GM12878 (cell line): ENCODE results near the gene N4BP2L1. TPM values are rescaled to one million over a fixed set of nuclear protein-coding genes. Genes with fewer than 3 reads are reported as not detected.
"Not testable (repeated sequence)": the region's sequence is repeated elsewhere in the genome, so short reads cannot be mapped to it uniquely, and the experiment has no call there.

ENCODE experiments used
- ATAC-seq: fragments of 200-7000 bp; cut with Tn5 transposase; 3 replicates; pipeline ENCODE4 v1.9.1; 2020; ENCODE audit warnings: mild to moderate bottlenecking, moderate library complexity
- BruUV-seq: library from RNA; stranded (reverse); fragments of 400-500 nt; replicated peaks from 2 replicates; lab custom pipeline; 2021; lab: Mats Ljungman, UMichigan
- CTCF ChIA-PET: fragments of 300-600 bp; sonication (Branson Sonifier 250); formaldehyde crosslinking; extraction: SDS; loops from one replicate; lab custom pipeline; 2021; ENCODE audit warnings: inconsistent platforms; lab: Yijun Ruan, JAX
- POLR2A ChIA-PET: fragments of 350-600 bp; formaldehyde crosslinking; extraction: SDS; loops from one replicate; lab custom pipeline; 2021; ENCODE audit warnings: inconsistent platforms; lab: Charles Lee
- RAD21 ChIA-PET: fragments of 300-600 bp; sonication (Branson Sonifier 250); formaldehyde crosslinking; loops from one replicate; lab custom pipeline; 2023; ENCODE audit warnings: antibody characterized with exemption; ENCODE audit not compliant: unreplicated experiment; lab: Charles Lee
- SMC1A ChIA-PET: fragments of 300-600 bp; sonication (Branson Sonifier 250); formaldehyde crosslinking; loops from one replicate; lab custom pipeline; 2023; ENCODE audit not compliant: unreplicated experiment, uncharacterized antibody; lab: Charles Lee
- DNase-seq: peaks from one replicate; pipeline ENCODE4 v3.0.0-alpha.2; 2011; ENCODE audit warnings: low read depth, low spot score
- FAIRE-seq: peaks from 3 replicates; lab custom pipeline; 2011; peaks lifted over from hg19 to GRCh38; lab: Jason Lieb, UNC
- H2AFZ ChIP-seq: 2 replicates; pipeline ENCODE4 v1.6.0; 2011; ENCODE audit warnings: low read depth, low read length, control low read depth; ENCODE audit not compliant: control insufficient read depth
- H3K27ac ChIP-seq: 2 replicates; pipeline ENCODE4 v1.5.1; 2011; ENCODE audit warnings: control low read depth; ENCODE audit not compliant: control insufficient read depth, insufficient read depth
- H3K27me3 ChIP-seq, 2 experiments: replicated peaks in 1 of 2; 2 replicates each; pipeline versions ENCODE4 v1.6.0 to v1.6.1; 2011; ENCODE audit warnings: low read length in 1 of 2; ENCODE audit not compliant: control insufficient read depth in 2 of 2, insufficient read depth in 2 of 2
- H3K36me3 ChIP-seq, 2 experiments: 2 replicates each; pipeline ENCODE4 v1.5.1; 2011; ENCODE audit warnings: low read length in 1 of 2; ENCODE audit not compliant: control insufficient read depth in 2 of 2, insufficient read depth in 2 of 2
- H3K4me1 ChIP-seq: 2 replicates; pipeline ENCODE4 v1.6.1; 2011; ENCODE audit warnings: mild to moderate bottlenecking, low read length, moderate library complexity, mixed read lengths; ENCODE audit not compliant: control insufficient read depth, insufficient read depth
- H3K4me2 ChIP-seq: 2 replicates; pipeline ENCODE4 v1.6.0; 2011; ENCODE audit warnings: control low read depth; ENCODE audit not compliant: control insufficient read depth, insufficient read depth
- H3K4me3 ChIP-seq: fragments of 200-600 bp; sonication (generic); 2 replicates; pipeline ENCODE4 v1.5.1; 2016
- H3K79me2 ChIP-seq: 2 replicates; pipeline ENCODE4 v1.6.0; 2011; ENCODE audit warnings: low read length; ENCODE audit not compliant: control insufficient read depth, insufficient read depth
- H3K9ac ChIP-seq: 2 replicates; pipeline ENCODE4 v1.8.0; 2011; ENCODE audit warnings: low read length, control low read depth, mixed read lengths; ENCODE audit not compliant: control insufficient read depth, insufficient read depth
- H3K9me3 ChIP-seq: replicated peaks from 3 replicates; pipeline ENCODE4 v1.5.1; 2011; ENCODE audit warnings: mild to moderate bottlenecking, low read length; ENCODE audit not compliant: control insufficient read depth, insufficient read depth
- H4K20me1 ChIP-seq: 2 replicates; pipeline ENCODE4 v1.6.0; 2011; ENCODE audit not compliant: control insufficient read depth, insufficient read depth
- ATF7 ChIP-seq: fragments of 450-650 bp; IDR thresholded peaks from 2 replicates; pipeline ENCODE4 v1.6.1; 2016; ENCODE audit warnings: low read depth, mild to moderate bottlenecking
- CHD2 ChIP-seq: IDR thresholded peaks from 2 replicates; pipeline ENCODE4 v1.6.1; 2011; ENCODE audit warnings: low read depth, low read length, improper control_type of control experiment, borderline replicate concordance
- HSF1 ChIP-seq: fragments of 150-350 bp; IDR thresholded peaks from 2 replicates; pipeline ENCODE4 v1.6.1; 2014; ENCODE audit warnings: mild to moderate bottlenecking, low read depth, low read length
- IRF4 ChIP-seq: IDR thresholded peaks from 2 replicates; pipeline ENCODE4 v1.6.1; 2011; ENCODE audit warnings: low read depth, low read length
- JUND ChIP-seq: IDR thresholded peaks from 2 replicates; pipeline ENCODE4 v1.6.1; 2012; ENCODE audit warnings: low read depth, mild to moderate bottlenecking, low read length, improper control_type of control experiment, moderate library complexity
- KDM1A ChIP-seq: fragments of 200-600 bp; sonication (generic); IDR thresholded peaks from 2 replicates; pipeline ENCODE4 v1.6.1; 2016; ENCODE audit warnings: borderline replicate concordance
- KLF5 ChIP-seq: fragments of 450-650 bp; IDR thresholded peaks from 2 replicates; pipeline ENCODE4 v1.6.1; 2014; ENCODE audit warnings: mild to moderate bottlenecking; ENCODE audit not compliant: partially characterized antibody
- NFIC ChIP-seq: IDR thresholded peaks from 2 replicates; pipeline ENCODE4 v1.6.1; 2012; ENCODE audit warnings: low read depth, mild to moderate bottlenecking, inconsistent platforms, low read length, moderate library complexity
- NRF1 ChIP-seq: conservative IDR thresholded peaks from 2 replicates; pipeline ENCODE4 v1.6.1; 2011; ENCODE audit warnings: mild to moderate bottlenecking, low read depth, low read length, improper control_type of control experiment
- RAD51 ChIP-seq: fragments of 450-650 bp; IDR thresholded peaks from 2 replicates; pipeline ENCODE4 v1.6.1; 2016; ENCODE audit warnings: moderate library complexity, mild to moderate bottlenecking, inconsistent platforms
- RB1 ChIP-seq: fragments of 450-650 bp; formaldehyde crosslinking; IDR thresholded peaks from 2 replicates; pipeline ENCODE4 v1.6.1; 2017; ENCODE audit warnings: mild to moderate bottlenecking, borderline replicate concordance
- RUNX3 ChIP-seq: IDR thresholded peaks from 2 replicates; pipeline ENCODE4 v1.6.1; 2012; ENCODE audit warnings: low read length, inconsistent platforms
- SMAD1 ChIP-seq: fragments of 450-650 bp; IDR thresholded peaks from 2 replicates; pipeline ENCODE4 v1.6.1; 2018; ENCODE audit warnings: mild to moderate bottlenecking, low read depth; ENCODE audit not compliant: partially characterized antibody
- SREBF1 ChIP-seq: IDR thresholded peaks from 2 replicates; pipeline ENCODE4 v1.6.1; 2012; ENCODE audit warnings: mild to moderate bottlenecking, low read length
- SUPT20H ChIP-seq: IDR thresholded peaks from 2 replicates; pipeline ENCODE4 v1.6.1; 2011; ENCODE audit warnings: low read depth, mild to moderate bottlenecking, low read length, moderate library complexity, borderline replicate concordance; ENCODE audit not compliant: control insufficient read depth
- TCF12 ChIP-seq: IDR thresholded peaks from 2 replicates; pipeline ENCODE4 v1.6.1; 2011; ENCODE audit warnings: low read depth, mild to moderate bottlenecking, low read length
- WRNIP1 ChIP-seq: IDR thresholded peaks from 2 replicates; pipeline ENCODE4 v1.6.1; 2011; ENCODE audit warnings: low read depth, low read length, improper control_type of control experiment, borderline replicate concordance
- YBX1 ChIP-seq: fragments of 450-650 bp; IDR thresholded peaks from 2 replicates; pipeline ENCODE4 v1.6.1; 2016; ENCODE audit warnings: antibody characterized with exemption
- ZBED1 ChIP-seq: IDR thresholded peaks from 2 replicates; pipeline ENCODE4 v1.6.1; 2016; ENCODE audit warnings: borderline replicate concordance
- WGBS: methylation state at CpG from one replicate; pipeline ENCODE4 v1.1.6; 2016; ENCODE audit warnings: low lambda C conversion rate; ENCODE audit not compliant: insufficient replicate concordance, insufficient coverage; ENCODE audit errors: missing lambda C conversion rate; 5-methylcytosine and 5-hydroxymethylcytosine counted together
- in situ Hi-C: fragments of 300-500 bp; cut with MboI; formaldehyde crosslinking; loops from 9 replicates; pipeline ENCODE4 v1.14.3; 2018; ENCODE audit warnings: mixed read lengths
- intact Hi-C: fragments of 100-400 bp; cut with micrococcal nuclease; formaldehyde crosslinking; loops from one replicate; pipeline ENCODE4 v1.14.2; 2022; ENCODE audit not compliant: unreplicated experiment
- polyA plus RNA-seq, 11 experiments: library from polyadenylated mRNA; depleted of rRNA in 4 of 11; unstranded in 6 of 11; stranded (reverse) in 5 of 11; fragments of >200 nt; fragmentation: Nextera tagmentation in 4 of 11; fragmentation: Illumina TruSeq in 1 of 11; extraction: Ambion mirVana in 4 of 11; extraction: Trizol in 1 of 11; gene quantifications; 1 replicate in 1 of 11; 2 replicates in 10 of 11; pipeline versions ENCODE4 v1.2.1 to v1.2.3, GENCODE V29; 2011 to 2016; ENCODE audit warnings: inconsistent platforms in 2 of 11, missing spikeins in 2 of 11, low read depth in 1 of 11
- total RNA-seq, 4 experiments: library from RNA; depleted of rRNA in 3 of 4; stranded (reverse); fragments of >200 nt in 3 of 4; fragmentation: Illumina TruSeq in 1 of 4; extraction: Trizol in 1 of 4; gene quantifications; 2 replicates each; pipeline versions ENCODE4 v1.2.1 to v1.2.3, GENCODE V29; 2013 to 2021
- TF ChIP-seq, protein P1 (sequence below): IDR thresholded peaks from 2 replicates; pipeline ENCODE4 v1.6.1; 2011; ENCODE audit warnings: borderline replicate concordance, low read depth, mild to moderate bottlenecking, moderate library complexity, mixed read lengths, low read length; ENCODE audit not compliant: insufficient read depth; ENCODE audit errors: extremely low read length

Gene N4BP2L1
- total and polyA plus RNA-seq, 10 of the 15 experiments (the other 5 are each of a cell fraction or from before 2014, with no cell fraction given) = 3.3 to 42.5 (median 16.2) TPM

DNA sequence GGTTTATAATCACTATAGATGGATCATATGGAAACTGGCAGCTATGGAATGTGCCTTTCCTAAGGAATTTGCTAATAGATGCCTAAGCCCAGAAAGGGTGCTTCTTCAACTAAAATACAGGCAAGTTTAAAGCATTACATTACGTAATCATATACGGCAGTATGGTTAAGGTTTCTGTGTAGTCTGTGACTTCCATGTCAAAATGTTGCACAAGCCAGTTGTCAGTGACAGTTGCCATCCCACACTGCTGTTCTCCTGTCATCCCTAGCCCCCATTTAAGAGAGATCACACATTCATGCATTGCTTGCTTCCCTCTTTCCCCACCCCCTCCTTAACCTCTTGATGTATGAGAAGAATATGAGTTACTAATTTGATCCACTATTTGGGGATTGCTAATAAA is 65.4 kb downstream of the N4BP2L1 start:
- no peak for TF ChIP-seq KLF5
- no peak for TF ChIP-seq ZBED1
- no peak for TF ChIP-seq YBX1
- TF ChIP-seq SUPT20H = no peak
- TF ChIP-seq HSF1 = no peak
- TF ChIP-seq TCF12 = no peak
- no peak for TF ChIP-seq SREBF1
- TF ChIP-seq, protein P1, sequence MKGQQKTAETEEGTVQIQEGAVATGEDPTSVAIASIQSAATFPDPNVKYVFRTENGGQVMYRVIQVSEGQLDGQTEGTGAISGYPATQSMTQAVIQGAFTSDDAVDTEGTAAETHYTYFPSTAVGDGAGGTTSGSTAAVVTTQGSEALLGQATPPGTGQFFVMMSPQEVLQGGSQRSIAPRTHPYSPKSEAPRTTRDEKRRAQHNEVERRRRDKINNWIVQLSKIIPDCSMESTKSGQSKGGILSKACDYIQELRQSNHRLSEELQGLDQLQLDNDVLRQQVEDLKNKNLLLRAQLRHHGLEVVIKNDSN = no peak
- TF ChIP-seq SMAD1 = no peak
- no peak for TF ChIP-seq KDM1A
- TF ChIP-seq RAD51 = no peak
- TF ChIP-seq WRNIP1 = no peak
- no peak for TF ChIP-seq RB1
- no peak for TF ChIP-seq JUND
- no peak for TF ChIP-seq NRF1
- no peak for TF ChIP-seq NFIC
- no peak for TF ChIP-seq IRF4
- TF ChIP-seq RUNX3 = no peak
- no peak for TF ChIP-seq CHD2
- TF ChIP-seq ATF7 = no peak
- no peaks in the 10 kb centered on the region for H3K79me2 ChIP-seq
- ChIA-PET CTCF (interaction anchor here (0.7 kb wide), 1 partner anchor 120 kb away, joined by 3 read pairs; no protein-coding TSS in a partner anchor), SMC1A (interaction anchor here (1.5 to 2.1 kb wide), 2 partner anchors 26 to 80 kb away, joined by 3 to 7 read pairs; no protein-coding TSS in a partner anchor), POLR2A (interaction anchor here (0.6 kb wide), 1 partner anchor 1717 kb away, joined by 3 read pairs; no protein-coding TSS in a partner anchor), RAD21 (no interaction called here)
- H3K9me3 ChIP-seq = no peaks in the 10 kb centered on the region
- no peaks in the 10 kb centered on the region for H3K4me1 ChIP-seq
- H3K4me3 ChIP-seq = no peak overlapping the region
- WGBS = 98% methylated on average over 2 of the region's 2 CpGs
- no peak for FAIRE-seq
- H3K4me2 ChIP-seq = no peak overlapping the region
- no peak for ATAC-seq
- H2AFZ ChIP-seq = no peak overlapping the region
- H3K9ac ChIP-seq = no peak overlapping the region
- in situ Hi-C loops (no loop called here), intact Hi-C loops (no loop called here)
- H3K27me3 ChIP-seq = no peaks in the 10 kb centered on the region
- no TSS peak for BruUV-seq
- no peak for DNase-seq
- no peaks in the 10 kb centered on the region; a peak in 2 of 4 replicates for H3K36me3 ChIP-seq
- no peaks in the 10 kb centered on the region for H4K20me1 ChIP-seq
- H3K27ac ChIP-seq = no peak overlapping the region

GRCh38 chr13:32355935-32356334 is 72.0 kb downstream of the N4BP2L1 start:
- CTCF ChIA-PET, POLR2A ChIA-PET, H4K20me1 ChIP-seq, H2AFZ ChIP-seq, H3K36me3 ChIP-seq, intact Hi-C loops, ATAC-seq, H3K4me2 ChIP-seq, H3K4me3 ChIP-seq, BruUV-seq, H3K9ac ChIP-seq, in situ Hi-C loops, FAIRE-seq, DNase-seq, H3K9me3 ChIP-seq, H3K27me3 ChIP-seq, SMC1A ChIA-PET, H3K79me2 ChIP-seq, H3K4me1 ChIP-seq, H3K27ac ChIP-seq: not testable (repeated sequence)
- WGBS = 97% methylated on average over 8 of the region's 8 CpGs
- RAD21 ChIA-PET = interaction anchor here (0.6 kb wide), 1 partner anchor 33 kb away, joined by 3 read pairs; no protein-coding TSS in a partner anchor
